H1 (cell line): ENCODE measurements around the gene TRAPPC2B. TPM values are rescaled to one million over a fixed set of nuclear protein-coding genes. Genes with fewer than 3 reads are reported as not detected.

Experiments used
- CTCF ChIA-PET: fragments of 300-600 bp; sonication (Branson Sonifier 250); formaldehyde crosslinking; loops from one replicate; lab custom pipeline; 2021; ENCODE audit not compliant: partially characterized antibody; lab: Charles Lee
- POLR2A ChIA-PET: fragments of 300-600 bp; sonication (Branson Sonifier 250); formaldehyde crosslinking; loops from one replicate; lab custom pipeline; 2021; ENCODE audit warnings: inconsistent platforms; ENCODE audit not compliant: partially characterized antibody; lab: Charles Lee
- DNase-seq, 2 experiments: peaks; one replicate each; pipeline versions ENCODE4 v3.0.0 to v3.0.0-alpha.2; 2010 to 2022; ENCODE audit warnings: low spot score in 2 of 2, low read depth in 1 of 2, mixed read lengths in 1 of 2
- FAIRE-seq: peaks from 2 replicates; lab custom pipeline; 2011; peaks lifted over from hg19 to GRCh38; lab: Jason Lieb, UNC
- H2AFZ ChIP-seq: 2 replicates; pipeline ENCODE4 v1.8.1; 2012; ENCODE audit warnings: low read length, inconsistent platforms
- H2AK5ac ChIP-seq: 2 replicates; pipeline ENCODE4 v1.6.1; 2013; ENCODE audit warnings: low read depth, low read length
- H2BK120ac ChIP-seq: replicated peaks from 2 replicates; pipeline ENCODE3; 2013; ENCODE audit warnings: low read depth, low read length, inconsistent platforms
- H2BK12ac ChIP-seq: 2 replicates; pipeline ENCODE4 v1.6.1; 2013; ENCODE audit warnings: low read depth, low read length
- H2BK15ac ChIP-seq: 2 replicates; pipeline ENCODE4 v1.6.1; 2013; ENCODE audit warnings: low read length
- H2BK20ac ChIP-seq: 2 replicates; pipeline ENCODE4 v1.6.1; 2013; ENCODE audit warnings: low read length
- H2BK5ac ChIP-seq: 2 replicates; pipeline ENCODE4 v1.6.1; 2013; ENCODE audit warnings: low read depth, low read length
- H3K14ac ChIP-seq: 2 replicates; pipeline ENCODE4 v1.6.1; 2013; ENCODE audit warnings: inconsistent platforms; ENCODE audit not compliant: insufficient read length
- H3K18ac ChIP-seq: 2 replicates; pipeline ENCODE4 v1.6.1; 2013; ENCODE audit warnings: low read length; ENCODE audit errors: extremely low read depth
- H3K23ac ChIP-seq: 2 replicates; pipeline ENCODE4 v1.6.1; 2013; ENCODE audit warnings: inconsistent platforms; ENCODE audit not compliant: insufficient read length
- H3K23me2 ChIP-seq: 2 replicates; pipeline ENCODE4 v1.6.1; 2013; ENCODE audit warnings: low read depth, low read length
- H3K27ac ChIP-seq: 2 replicates; pipeline ENCODE4 v1.6.1; 2011; ENCODE audit warnings: low read depth, low read length, inconsistent platforms
- H3K27me3 ChIP-seq, 4 experiments: replicated peaks in 1 of 4; 1 replicate in 1 of 4; 2 replicates in 3 of 4; pipeline versions ENCODE4 v1.6.1 to v1.8.1; 2011 to 2013; ENCODE audit warnings: low read length in 3 of 4, mild to moderate bottlenecking in 3 of 4, inconsistent platforms in 2 of 4, mixed read lengths in 2 of 4, moderate library complexity in 1 of 4; ENCODE audit not compliant: control insufficient read depth in 3 of 4, insufficient read depth in 3 of 4; ENCODE audit errors: extremely low read depth in 1 of 4
- H3K36me3 ChIP-seq, 4 experiments: 2 replicates each; pipeline versions ENCODE4 v1.6.1 to v1.8.1; 2011 to 2013; ENCODE audit warnings: mild to moderate bottlenecking in 4 of 4, low read length in 3 of 4, moderate library complexity in 2 of 4, control low read depth in 1 of 4, inconsistent platforms in 1 of 4; ENCODE audit not compliant: insufficient read depth in 4 of 4, control insufficient read depth in 2 of 4
- H3K4ac ChIP-seq: replicated peaks from 2 replicates; pipeline ENCODE3; 2013; ENCODE audit warnings: low read length, low read depth, mixed read lengths, inconsistent platforms; ENCODE audit not compliant: insufficient read length
- H3K4me1 ChIP-seq, 4 experiments: replicated peaks in 1 of 4; 1 replicate in 1 of 4; 2 replicates in 3 of 4; pipeline versions ENCODE4 v1.6.1 to v1.8.1; 2011 to 2013; ENCODE audit warnings: low read length in 3 of 4, inconsistent platforms in 2 of 4, mixed read lengths in 1 of 4; ENCODE audit not compliant: insufficient read depth in 4 of 4, control insufficient read depth in 3 of 4
- H3K4me2 ChIP-seq, 2 experiments: 2 replicates each; pipeline versions ENCODE4 v1.6.1 to v1.8.1; 2011 to 2013; ENCODE audit warnings: low read depth in 2 of 2, low read length in 2 of 2, control low read depth in 1 of 2, inconsistent platforms in 1 of 2, mild to moderate bottlenecking in 1 of 2; ENCODE audit not compliant: insufficient read depth in 1 of 2
- H3K4me3 ChIP-seq, 4 experiments: fragments of 200-600, 300-600 bp in 1 of 4; sonication (generic), shearing (Covaris generic), sonication (Bioruptor Twin) in 1 of 4; 2 replicates each; pipeline versions ENCODE4 v1.5.1 to v1.8.1; 2011 to 2016; ENCODE audit warnings: low read length in 4 of 4, low read depth in 3 of 4, control low read depth in 2 of 4, inconsistent platforms in 2 of 4, mild to moderate bottlenecking in 2 of 4, mixed read lengths in 1 of 4, moderate library complexity in 1 of 4; ENCODE audit not compliant: insufficient read depth in 2 of 4; ENCODE audit errors: extremely low read depth in 1 of 4
- H3K56ac ChIP-seq: replicated peaks from 2 replicates; pipeline ENCODE3; 2013; ENCODE audit warnings: low read depth, mild to moderate bottlenecking, mixed read lengths, low read length, inconsistent platforms; ENCODE audit not compliant: insufficient read length
- H3K79me1 ChIP-seq: 2 replicates; pipeline ENCODE4 v1.6.1; 2013; ENCODE audit warnings: low read depth, low read length, control low read depth
- H3K79me2 ChIP-seq, 2 experiments: 2 replicates each; pipeline versions ENCODE4 v1.6.1 to v1.8.1; 2012 to 2013; ENCODE audit warnings: low read length in 2 of 2, mild to moderate bottlenecking in 2 of 2, inconsistent platforms in 1 of 2; ENCODE audit not compliant: insufficient read depth in 2 of 2, control insufficient read depth in 1 of 2
- H3K9ac ChIP-seq, 4 experiments: replicated peaks in 1 of 4; 1 replicate in 1 of 4; 2 replicates in 3 of 4; pipeline versions ENCODE4 v1.6.1 to v1.8.1; 2011 to 2013; ENCODE audit warnings: low read depth in 3 of 4, low read length in 3 of 4, control low read depth in 2 of 4, mild to moderate bottlenecking in 2 of 4, moderate library complexity in 2 of 4, inconsistent platforms in 1 of 4; ENCODE audit errors: extremely low read depth in 1 of 4
- H3K9me3 ChIP-seq, 2 experiments: 2 replicates each; pipeline versions ENCODE4 v1.6.1 to v1.8.1; 2012 to 2013; ENCODE audit warnings: mild to moderate bottlenecking in 2 of 2, moderate library complexity in 2 of 2, control low read depth in 1 of 2, inconsistent platforms in 1 of 2, low read depth in 1 of 2, low read length in 1 of 2, mixed read lengths in 1 of 2; ENCODE audit not compliant: insufficient read depth in 2 of 2
- H4K20me1 ChIP-seq, 2 experiments: replicated peaks in 1 of 2; 2 replicates each; pipeline versions ENCODE3 to v1.8.1; 2011 to 2013; ENCODE audit warnings: inconsistent platforms in 2 of 2, low read length in 2 of 2, mild to moderate bottlenecking in 1 of 2; ENCODE audit not compliant: insufficient read depth in 2 of 2, control insufficient read depth in 1 of 2
- H4K5ac ChIP-seq: 2 replicates; pipeline ENCODE4 v1.6.1; 2013; ENCODE audit warnings: low read length, low read depth, mixed read lengths, inconsistent platforms; ENCODE audit not compliant: insufficient read length
- H4K8ac ChIP-seq: 2 replicates; pipeline ENCODE4 v1.8.0; 2013; ENCODE audit warnings: mild to moderate bottlenecking, moderate library complexity, low read length, inconsistent platforms; ENCODE audit not compliant: insufficient read depth; ENCODE audit errors: extremely low read depth
- H4K91ac ChIP-seq: replicated peaks from 2 replicates; pipeline ENCODE3; 2013; ENCODE audit warnings: low read length, mixed read lengths, inconsistent platforms; ENCODE audit not compliant: insufficient read length
- BCL11A ChIP-seq, 2 experiments: IDR thresholded peaks; one replicate each; pipeline ENCODE4 v1.6.1; 2011; ENCODE audit warnings: low read depth in 2 of 2, low read length in 2 of 2, mild to moderate bottlenecking in 2 of 2
- BRCA1 ChIP-seq: IDR thresholded peaks from 2 replicates; pipeline ENCODE4 v1.6.1; 2012; ENCODE audit warnings: low read depth, low read length, improper control_type of control experiment
- CREB1 ChIP-seq: IDR thresholded peaks from 2 replicates; pipeline ENCODE4 v1.6.1; 2012; ENCODE audit warnings: inconsistent platforms
- EGR1 ChIP-seq: IDR thresholded peaks from 2 replicates; pipeline ENCODE4 v1.6.1; 2011; ENCODE audit warnings: low read depth, low read length, borderline replicate concordance
- EP300 ChIP-seq, 2 experiments: IDR thresholded peaks; 1 replicate in 1 of 2; 2 replicates in 1 of 2; pipeline ENCODE4 v1.6.1; 2011 to 2012; ENCODE audit warnings: low read depth in 2 of 2, low read length in 2 of 2, mild to moderate bottlenecking in 2 of 2, borderline replicate concordance in 1 of 2, inconsistent platforms in 1 of 2, moderate library complexity in 1 of 2
- FOSL1 ChIP-seq: IDR thresholded peaks from 2 replicates; pipeline ENCODE4 v1.6.1; 2011; ENCODE audit warnings: mild to moderate bottlenecking, low read depth, low read length, moderate library complexity; ENCODE audit not compliant: insufficient read depth
- GTF2F1 ChIP-seq: IDR thresholded peaks from 2 replicates; pipeline ENCODE4 v1.6.1; 2012; ENCODE audit warnings: low read depth, low read length, improper control_type of control experiment, borderline replicate concordance
- HDAC2 ChIP-seq, 2 experiments: fragments of 300-600 bp in 1 of 2; sonication (generic) in 1 of 2; IDR thresholded peaks; 2 replicates each; pipeline ENCODE4 v1.6.1; 2011 to 2012; ENCODE audit warnings: low read depth in 2 of 2, low read length in 2 of 2, mild to moderate bottlenecking in 2 of 2, moderate library complexity in 2 of 2, borderline replicate concordance in 1 of 2, inconsistent platforms in 1 of 2
- HDAC6 ChIP-seq: IDR thresholded peaks from one replicate; pipeline ENCODE4 v1.7.1; 2012; ENCODE audit warnings: low read depth, mild to moderate bottlenecking, inconsistent platforms, low read length, moderate library complexity
- SAP30 ChIP-seq: fragments of 300-600 bp; sonication (generic); IDR thresholded peaks from 2 replicates; pipeline ENCODE4 v1.7.1; 2012; ENCODE audit warnings: low read length, moderate library complexity, mild to moderate bottlenecking, inconsistent platforms; ENCODE audit not compliant: insufficient read depth, insufficient replicate concordance
- SIRT6 ChIP-seq: IDR thresholded peaks from one replicate; pipeline ENCODE4 v1.7.1; 2012; ENCODE audit warnings: low read length, inconsistent platforms
- SUZ12 ChIP-seq: fragments of 200-600 bp; sonication (generic); IDR thresholded peaks from 2 replicates; pipeline ENCODE4 v1.6.1; 2012; ENCODE audit warnings: mild to moderate bottlenecking, inconsistent platforms, low read length, moderate library complexity, mixed read lengths
- TAF7 ChIP-seq: optimal IDR thresholded peaks from 2 replicates; pipeline ENCODE3; 2011; ENCODE audit warnings: low read depth, mild to moderate bottlenecking, inconsistent platforms, low read length, moderate library complexity, borderline replicate concordance
- TBP ChIP-seq: IDR thresholded peaks from 2 replicates; pipeline ENCODE4 v1.6.1; 2011; ENCODE audit warnings: low read depth, low read length, improper control_type of control experiment
- WGBS, 2 experiments: shearing (Covaris generic) in 1 of 2; methylation state at CpG; one replicate each; pipeline versions ENCODE4 v1.1.6 to v1.1.7; 2013 to 2015; ENCODE audit warnings: low lambda C conversion rate in 2 of 2, mixed read lengths in 2 of 2, inconsistent platforms in 1 of 2, low coverage in 1 of 2, missing lambda C conversion rate in 1 of 2; ENCODE audit not compliant: insufficient replicate concordance in 2 of 2, insufficient coverage in 1 of 2, insufficient read length in 1 of 2; ENCODE audit errors: extremely low coverage in 1 of 2, missing lambda C conversion rate in 1 of 2; 5-methylcytosine and 5-hydroxymethylcytosine counted together
- polyA plus RNA-seq, 7 experiments: library from polyadenylated mRNA; depleted of rRNA in 3 of 7; stranded (reverse) in 5 of 7; unstranded in 2 of 7; fragments of >200 nt in 5 of 7; fragments of 200-250 nt in 2 of 7; gene quantifications; 1 replicate in 5 of 7; 2 replicates in 1 of 7; 4 replicates in 1 of 7; pipeline versions ENCODE4 v1.2.1 to v1.2.3, GENCODE V29; 2011 to 2013; ENCODE audit warnings: missing spikeins in 2 of 7, mixed read lengths in 2 of 7
- total RNA-seq: library from RNA; stranded (reverse); fragmentation: NEBNext Ultra II Directional; extraction: Animal tissue kit (Norgen Biotek cat#: 25700); gene quantifications from 2 replicates; pipeline ENCODE4 v1.2.1, GENCODE V29; 2021

The TRAPPC2B gene
- total and polyA plus RNA-seq, 2 of the 8 experiments (the other 6 are each of a cell fraction or from before 2014, with no cell fraction given) = 8.7 to 28.3 TPM

DNA sequence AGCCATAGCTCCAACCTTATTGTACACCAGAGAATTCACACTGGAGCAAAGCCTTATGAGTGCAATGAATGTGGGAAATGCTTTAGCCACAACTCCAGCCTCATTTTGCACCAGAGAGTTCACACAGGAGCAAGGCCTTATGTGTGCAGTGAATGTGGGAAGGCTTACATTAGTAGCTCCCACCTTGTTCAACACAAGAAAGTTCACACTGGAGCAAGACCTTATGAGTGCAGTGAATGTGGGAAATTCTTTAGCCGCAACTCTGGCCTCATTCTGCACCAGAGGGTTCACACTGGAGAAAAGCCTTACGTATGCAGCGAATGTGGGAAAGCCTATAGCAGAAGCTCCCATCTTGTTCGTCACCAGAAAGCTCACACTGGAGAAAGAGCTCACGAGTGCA, 5.9 kb upstream of the TRAPPC2B start:
- POLR2A ChIA-PET = interaction anchor here (0.6 kb wide), 1 partner anchor 327 kb away, joined by 3 read pairs; no protein-coding TSS in a partner anchor
- no peak for FAIRE-seq
- TF ChIP-seq GTF2F1 = no peak
- TF ChIP-seq BCL11A (IDR thresholded peaks at IDR 0.05; ENCODE audit: low read depth in 2 of 2, low read length in 2 of 2) = no peak
- no peak for TF ChIP-seq SAP30
- no peak for TF ChIP-seq HDAC2 (IDR thresholded peaks at IDR 0.05; ENCODE audit: borderline replicate concordance in 1 of 2, low read depth in 2 of 2, low read length in 2 of 2)
- TF ChIP-seq HDAC6 = no peak
- TF ChIP-seq TBP = no peak
- no peak for TF ChIP-seq SUZ12
- TF ChIP-seq FOSL1 = no peak
- TF ChIP-seq EP300 (IDR thresholded peaks at IDR 0.05; ENCODE audit: borderline replicate concordance in 1 of 2, low read depth in 2 of 2, low read length in 2 of 2) = no peak
- TF ChIP-seq EGR1 = no peak
- TF ChIP-seq TAF7 = no peak
- no peak for TF ChIP-seq CREB1
- no peak for TF ChIP-seq BRCA1
- TF ChIP-seq SIRT6 = no peak

More for the DNA sequence above, 5.9 kb upstream of the TRAPPC2B start:
- H3K23ac ChIP-seq = no peak overlapping the region
- H3K18ac ChIP-seq = no peak overlapping the region
- no peak overlapping the region for H3K56ac ChIP-seq
- H3K36me3 ChIP-seq = peaks cover 9 to 35% (median 32%) of the 10 kb centered on the region in 4 experiments
- H3K27me3 ChIP-seq = no peaks in the 10 kb centered on the region
- no peak overlapping the region for H3K9ac ChIP-seq
- H2BK15ac ChIP-seq = no peak overlapping the region
- H2BK20ac ChIP-seq = no peak overlapping the region
- 89% methylated on average over 5 of the region's 5 CpGs; no CpG with 5 or more reads in 1 of the 2 experiments for WGBS, 2 experiments
- peaks cover 9% of the 10 kb centered on the region for H3K79me1 ChIP-seq
- H2BK12ac ChIP-seq = no peak overlapping the region
- no peak overlapping the region for H3K4me2 ChIP-seq
- DNase-seq = no peak
- H3K9me3 ChIP-seq = no peaks in the 10 kb centered on the region
- H3K23me2 ChIP-seq = peaks cover 6% of the 10 kb centered on the region; the same call in 1 of the 2 replicates
- H4K20me1 ChIP-seq = peaks cover 0 to 3% of the 10 kb centered on the region in 2 experiments
- no peak overlapping the region for H3K4me3 ChIP-seq
- H3K27ac ChIP-seq = no peak overlapping the region
- H3K4me1 ChIP-seq = peaks cover 0 to 1% (median under 1%) of the 10 kb centered on the region in 4 experiments; a peak in 2 of 7 replicates
- H2BK120ac ChIP-seq = no peak overlapping the region
- no peak overlapping the region for H3K14ac ChIP-seq
- CTCF ChIA-PET = interaction anchor here (1.4 kb wide), 1 partner anchor 8 kb away, joined by 3 read pairs; no protein-coding TSS in a partner anchor
- no peak overlapping the region for H2AK5ac ChIP-seq
- H4K91ac ChIP-seq = no peak overlapping the region
- H4K5ac ChIP-seq = no peak overlapping the region
- H2AFZ ChIP-seq = no peak overlapping the region
- H3K79me2 ChIP-seq = peaks cover under 1 to 16% of the 10 kb centered on the region in 2 experiments; a peak in 3 of 4 replicates
- no peak overlapping the region for H4K8ac ChIP-seq
- no peak overlapping the region for H2BK5ac ChIP-seq
- no peak overlapping the region for H3K4ac ChIP-seq
